Omental fat pad (tissue), 4 donors: ENCODE measurements around the gene SOX6. TPM values are rescaled to one million over a fixed set of nuclear protein-coding genes. Genes with fewer than 3 reads are reported as not detected.

Experiments
- ATAC-seq: fragments of 150-250 bp; one replicate; pipeline ENCODE4 v1.9.1; 2016; ENCODE audit warnings: mild to moderate bottlenecking, moderate library complexity; ENCODE audit not compliant: low FRiP score
- DNase-seq: peaks from one replicate; pipeline ENCODE4 v3.0.0-alpha.2; 2019; ENCODE audit warnings: low spot score
- total RNA-seq, 4 donors: library from RNA; depleted of rRNA; stranded (reverse); fragments of >200 nt; gene quantifications; one replicate each; pipeline ENCODE4 v1.1.0, GENCODE V29; 2016
- TF ChIP-seq, protein P1 (sequence below), 3 donors: fragments of 450-650 bp; IDR thresholded peaks; one replicate each; pipeline ENCODE4 v1.5.1; 2016 to 2017; ENCODE audit warnings: antibody characterized with exemption in 3 of 3, mild to moderate bottlenecking in 3 of 3, moderate library complexity in 2 of 3

Gene SOX6
- total RNA-seq, 4 donors from 2014 or later: 2.0 to 41.0 (median 8.9) TPM

DNA sequence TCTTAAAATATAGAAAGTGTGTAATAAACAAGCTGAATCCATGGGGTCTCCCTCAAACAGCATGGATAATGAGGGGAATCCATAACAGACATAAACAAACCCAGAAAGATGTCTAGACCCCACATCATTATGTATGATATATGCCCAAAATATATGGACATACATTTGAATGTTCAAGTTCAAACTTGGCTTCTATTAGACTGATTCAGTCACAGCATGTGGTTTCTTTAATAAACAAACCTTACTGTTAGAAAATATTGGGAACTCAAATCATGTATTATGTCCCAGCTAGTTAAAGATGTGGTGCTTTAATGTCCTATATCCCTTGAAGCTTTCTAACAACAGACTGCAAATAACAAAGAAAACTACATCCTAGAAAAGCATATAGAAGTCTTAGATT, 228.6 kb downstream of the SOX6 start:
- ATAC-seq: no peak

DNA sequence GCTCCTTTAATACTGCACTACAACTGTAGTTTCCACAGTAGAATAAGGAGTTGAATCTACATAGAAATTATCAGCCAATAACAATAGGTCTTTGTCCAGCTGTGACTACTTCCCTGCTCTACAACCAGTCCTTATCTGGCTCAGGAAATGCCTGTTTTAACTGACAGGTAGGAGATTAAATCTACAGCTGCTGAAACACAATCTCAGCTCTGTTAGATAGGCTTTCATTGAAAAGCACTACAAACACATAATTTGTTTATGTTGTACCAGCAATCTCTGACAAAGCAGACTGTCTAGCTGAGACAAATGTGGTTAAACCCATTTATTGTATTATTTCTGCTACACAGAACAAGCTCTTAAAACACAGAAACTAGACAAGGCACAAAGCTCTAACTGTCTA, 230.0 kb downstream of the SOX6 start:
- DNase-seq (no peak), ATAC-seq (no peak)
- TF ChIP-seq, protein P1, sequence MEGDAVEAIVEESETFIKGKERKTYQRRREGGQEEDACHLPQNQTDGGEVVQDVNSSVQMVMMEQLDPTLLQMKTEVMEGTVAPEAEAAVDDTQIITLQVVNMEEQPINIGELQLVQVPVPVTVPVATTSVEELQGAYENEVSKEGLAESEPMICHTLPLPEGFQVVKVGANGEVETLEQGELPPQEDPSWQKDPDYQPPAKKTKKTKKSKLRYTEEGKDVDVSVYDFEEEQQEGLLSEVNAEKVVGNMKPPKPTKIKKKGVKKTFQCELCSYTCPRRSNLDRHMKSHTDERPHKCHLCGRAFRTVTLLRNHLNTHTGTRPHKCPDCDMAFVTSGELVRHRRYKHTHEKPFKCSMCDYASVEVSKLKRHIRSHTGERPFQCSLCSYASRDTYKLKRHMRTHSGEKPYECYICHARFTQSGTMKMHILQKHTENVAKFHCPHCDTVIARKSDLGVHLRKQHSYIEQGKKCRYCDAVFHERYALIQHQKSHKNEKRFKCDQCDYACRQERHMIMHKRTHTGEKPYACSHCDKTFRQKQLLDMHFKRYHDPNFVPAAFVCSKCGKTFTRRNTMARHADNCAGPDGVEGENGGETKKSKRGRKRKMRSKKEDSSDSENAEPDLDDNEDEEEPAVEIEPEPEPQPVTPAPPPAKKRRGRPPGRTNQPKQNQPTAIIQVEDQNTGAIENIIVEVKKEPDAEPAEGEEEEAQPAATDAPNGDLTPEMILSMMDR (IDR thresholded peaks at IDR 0.05): no peak

More for the DNA sequence above, 228.6 kb downstream of the SOX6 start:
- no peak for DNase-seq
- TF ChIP-seq, protein P1 (IDR thresholded peaks at IDR 0.05): no peak

DNA sequence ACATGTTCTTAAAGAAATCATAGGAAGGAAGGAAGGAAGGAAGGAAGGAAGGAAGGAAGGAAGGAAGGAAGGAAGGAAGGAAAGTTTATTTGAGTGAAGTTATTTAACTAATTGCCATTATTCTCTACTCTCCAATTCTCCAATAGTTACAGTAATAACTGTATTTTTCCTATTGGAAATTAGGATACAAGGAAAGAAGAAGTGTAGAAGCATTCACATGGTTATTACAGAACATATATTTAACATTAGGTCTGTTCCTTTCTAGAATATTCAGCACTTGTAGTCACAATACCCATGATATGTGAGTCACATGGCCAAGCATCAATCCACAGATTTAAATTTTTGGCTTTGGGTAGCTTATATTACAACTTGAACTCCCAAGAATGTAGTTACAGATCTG, 230.6 kb downstream of the SOX6 start:
- DNase-seq (no peak), ATAC-seq (no peak)
- TF ChIP-seq, protein P1 (IDR thresholded peaks at IDR 0.05): no peak

DNA sequence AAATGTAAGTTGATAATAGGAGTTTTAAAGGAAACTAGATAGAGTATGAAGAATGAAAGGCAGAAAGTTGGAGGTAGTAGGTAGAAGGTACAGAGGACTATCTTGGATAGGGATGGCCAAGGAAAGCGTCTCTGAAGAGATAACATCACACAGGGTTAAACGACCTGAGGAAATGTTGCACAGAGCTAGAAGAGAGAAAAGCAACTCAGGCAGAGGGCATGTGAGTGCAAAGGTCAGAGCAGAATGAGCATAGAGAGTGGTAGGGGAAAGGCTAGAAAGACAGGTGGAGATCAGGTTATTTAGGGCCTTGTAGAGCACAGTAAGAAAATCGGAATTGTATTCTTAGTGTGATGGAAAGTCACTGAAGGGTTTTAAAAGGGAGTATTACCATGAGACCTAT, 232.0 kb downstream of the SOX6 start:
- DNase-seq (no peak), ATAC-seq (no peak)
- TF ChIP-seq, protein P1 (IDR thresholded peaks at IDR 0.05): no peak

DNA sequence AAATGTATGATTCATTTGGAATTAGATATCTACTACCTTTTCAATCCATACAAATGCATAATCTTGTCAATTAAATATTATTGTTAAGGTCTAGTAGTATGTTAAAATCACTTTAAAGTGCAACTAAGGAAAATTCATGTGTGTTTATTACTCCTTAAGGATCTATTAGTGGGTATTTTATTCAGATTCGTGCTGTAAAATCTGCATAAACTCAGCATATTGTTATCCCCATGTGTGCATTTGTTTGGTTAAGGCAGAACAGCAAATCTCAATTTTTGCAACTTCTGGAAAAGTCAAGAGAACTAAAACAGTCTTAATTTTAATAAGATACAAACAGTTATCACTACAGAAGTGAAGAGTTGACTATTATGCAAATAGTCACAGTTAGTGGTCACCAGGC, 234.5 kb downstream of the SOX6 start:
- TF ChIP-seq, protein P1 (IDR thresholded peaks at IDR 0.05): no peak
- DNase-seq (no peak), ATAC-seq (no peak)

DNA sequence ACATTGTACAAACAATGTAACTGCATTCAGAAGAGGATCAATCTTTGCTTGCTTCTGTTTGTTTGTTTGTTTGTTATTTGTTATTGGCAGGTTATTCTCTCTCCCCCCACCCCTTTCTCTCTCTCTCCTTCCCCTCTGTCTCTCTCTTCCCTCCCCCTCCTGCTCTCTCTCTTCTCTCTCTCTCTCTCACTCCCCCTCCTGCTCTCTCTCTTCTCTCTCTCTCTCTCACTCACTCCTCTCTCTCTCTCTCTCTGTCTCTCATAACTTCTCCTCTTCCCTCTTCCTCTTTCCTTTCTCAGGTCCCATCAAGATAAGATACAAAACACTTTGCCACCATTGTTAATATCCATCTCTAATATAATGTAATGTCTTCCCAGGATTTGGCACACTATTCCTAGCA, 236.3 kb downstream of the SOX6 start:
- TF ChIP-seq, protein P1 (IDR thresholded peaks at IDR 0.05): no peak
- DNase-seq (no peak), ATAC-seq (no peak)

DNA sequence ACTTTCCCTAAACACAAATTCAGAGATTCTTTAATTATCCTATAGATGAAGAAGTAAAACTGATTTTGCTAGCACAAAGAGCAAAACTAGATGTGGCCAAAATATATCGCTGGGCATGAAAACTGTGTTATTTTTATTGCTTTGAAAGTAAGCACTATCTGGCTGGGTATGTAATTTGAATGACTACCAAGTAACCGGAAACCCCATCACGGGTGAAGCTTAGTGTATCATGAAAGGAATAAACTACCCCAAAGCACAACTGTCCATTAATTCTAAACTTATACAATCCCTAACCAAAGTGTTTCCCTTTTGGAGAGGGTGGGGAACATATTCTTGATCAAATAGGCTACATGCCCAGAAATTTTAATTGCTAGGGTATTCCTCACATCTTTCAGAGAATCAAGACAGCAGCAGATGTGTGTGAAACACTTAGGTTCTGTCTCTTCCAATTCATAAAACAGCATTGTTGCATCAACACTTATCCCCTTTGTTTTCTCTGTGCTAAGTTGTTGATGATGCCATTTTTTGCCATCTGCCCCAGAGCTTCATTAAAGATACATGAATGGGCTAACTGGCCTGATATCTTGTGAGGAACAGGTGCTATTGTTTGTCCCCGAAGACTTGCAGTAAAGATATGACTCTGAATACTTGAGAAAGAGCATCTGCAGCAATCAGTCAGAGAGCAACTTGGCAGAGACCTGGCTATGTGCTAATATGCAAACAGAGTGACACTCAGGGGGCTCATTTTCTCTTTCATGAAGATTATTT, 238.2 kb downstream of the SOX6 start:
- TF ChIP-seq, protein P1 (IDR thresholded peaks at IDR 0.05): no peak
- DNase-seq (no peak), ATAC-seq (no peak)
